A549 (cell line): ENCODE measurements around the gene F2RL1. TPM values are rescaled to one million over a fixed set of nuclear protein-coding genes. Genes with fewer than 3 reads are reported as not detected.
A peak's percentile ranks its signal among the peaks of the same experiment; 100 is the strongest.
"Not testable (repeated sequence)": the region's sequence is repeated elsewhere in the genome, so short reads cannot be mapped to it uniquely, and the experiment has no call there.

ENCODE experiments used
- ATAC-seq, 2 experiments: fragments of 200-7000 bp in 1 of 2; fragments of >200 bp in 1 of 2; cut with Nextera tagmentation in 1 of 2; cut with Tn5 transposase in 1 of 2; 3 replicates each; pipeline versions ENCODE4 v1.8.0 to v1.9.1; 2018 to 2020; ENCODE audit warnings: mild to moderate bottlenecking in 1 of 2, moderate library complexity in 1 of 2
- CTCF ChIA-PET: fragments of 300-600 bp; sonication (Branson Sonifier 250); formaldehyde crosslinking; extraction: SDS; loops from one replicate; lab custom pipeline; 2021; ENCODE audit warnings: antibody characterized with exemption, inconsistent platforms; lab: Yijun Ruan, JAX
- POLR2A ChIA-PET: fragments of 350-600 bp; formaldehyde crosslinking; extraction: SDS; loops from one replicate; lab custom pipeline; 2021; ENCODE audit warnings: antibody characterized with exemption, inconsistent platforms; lab: Yijun Ruan, JAX
- DNase-seq, 2 experiments: peaks; one replicate each; pipeline versions ENCODE4 v3.0.0 to v3.0.0-alpha.2; 2011 to 2016; ENCODE audit warnings: low read depth in 1 of 2, low spot score in 1 of 2
- FAIRE-seq: peaks from 2 replicates; lab custom pipeline; 2011; peaks lifted over from hg19 to GRCh38; lab: Jason Lieb, UNC
- H3K27ac ChIP-seq, 2 experiments: fragments of >200 bp; sonication (Bioruptor Twin); formaldehyde crosslinking; 3 replicates each; pipeline ENCODE4 v1.5.1; 2016 to 2017
- H3K4me1 ChIP-seq: fragments of >200 bp; sonication (Bioruptor Twin); formaldehyde crosslinking; 3 replicates; pipeline ENCODE4 v1.6.1; 2016
- H3K4me2 ChIP-seq: fragments of >200 bp; sonication (Bioruptor Twin); formaldehyde crosslinking; 3 replicates; pipeline ENCODE4 v1.6.1; 2016
- H3K4me3 ChIP-seq: fragments of >200 bp; sonication (Bioruptor Twin); formaldehyde crosslinking; 3 replicates; pipeline ENCODE4 v1.5.1; 2016
- H3K9me3 ChIP-seq: fragments of >200 bp; sonication (Bioruptor Twin); formaldehyde crosslinking; 3 replicates; pipeline ENCODE4 v1.6.1; 2016
- ATOH8 ChIP-seq: fragments of 250-450 bp; sonication (Bioruptor Pico); IDR thresholded peaks from 2 replicates; pipeline ENCODE4 v1.5.0; 2020; ENCODE audit warnings: low read depth, mild to moderate bottlenecking, moderate library complexity
- CBX2 ChIP-seq: fragments of 200-600 bp; sonication (generic); IDR thresholded peaks from 2 replicates; pipeline ENCODE4 v1.6.1; 2016; ENCODE audit warnings: low read depth, mild to moderate bottlenecking, borderline replicate concordance
- CHD4 ChIP-seq: fragments of 200-600 bp; sonication (generic); IDR thresholded peaks from 2 replicates; pipeline ENCODE4 v1.6.1; 2016; ENCODE audit warnings: antibody characterized with exemption, mild to moderate bottlenecking, borderline replicate concordance
- CTCF ChIP-seq: fragments of >200 bp; sonication (Bioruptor Twin); formaldehyde crosslinking; IDR thresholded peaks from 3 replicates; pipeline ENCODE4 v1.5.1; 2016
- E2F6 ChIP-seq: IDR thresholded peaks from 2 replicates; pipeline ENCODE4 v1.6.1; 2012; ENCODE audit warnings: low read depth, borderline replicate concordance
- FOSL2 ChIP-seq, 2 experiments: fragments of 450-650 bp in 1 of 2; fragments of >200 bp in 1 of 2; sonication (Bioruptor Twin) in 1 of 2; formaldehyde crosslinking; IDR thresholded peaks; 2 replicates each; pipeline versions ENCODE4 v1.5.0 to v1.6.1; 2016 to 2020; ENCODE audit warnings: mild to moderate bottlenecking in 1 of 2, moderate library complexity in 1 of 2
- GATA3 ChIP-seq: IDR thresholded peaks from 2 replicates; pipeline ENCODE4 v1.6.1; 2012; ENCODE audit warnings: borderline replicate concordance
- HES2 ChIP-seq: fragments of >200 bp; sonication (Bioruptor Twin); formaldehyde crosslinking; IDR thresholded peaks from 2 replicates; pipeline ENCODE4 v1.6.1; 2016
- HOXA7 ChIP-seq: fragments of 250-450 bp; sonication (Bioruptor Pico); IDR thresholded peaks from 2 replicates; pipeline ENCODE4 v1.5.0; 2020; ENCODE audit warnings: mild to moderate bottlenecking, moderate library complexity
- JUN ChIP-seq, 2 experiments: fragments of >200 bp; sonication (Bioruptor Twin); formaldehyde crosslinking; IDR thresholded peaks; 2 replicates in 1 of 2; 3 replicates in 1 of 2; pipeline ENCODE4 v1.6.1; 2016 to 2017
- PHF8 ChIP-seq: fragments of 200-600 bp; sonication (generic); IDR thresholded peaks from 2 replicates; pipeline ENCODE4 v1.6.1; 2016; ENCODE audit warnings: low read depth, mild to moderate bottlenecking, antibody characterized with exemption, moderate library complexity, borderline replicate concordance
- POLR2A ChIP-seq: IDR thresholded peaks from 2 replicates; pipeline ENCODE4 v1.6.1; 2012; ENCODE audit warnings: mild to moderate bottlenecking, low read length
- POLR2AphosphoS2 ChIP-seq: conservative IDR thresholded peaks from 2 replicates; pipeline ENCODE4 v1.6.1; 2012; ENCODE audit warnings: low read length, improper control_type of control experiment, inconsistent platforms
- RAD21 ChIP-seq, 2 experiments: fragments of >200 bp in 1 of 2; sonication (Bioruptor Twin) in 1 of 2; formaldehyde crosslinking in 1 of 2; IDR thresholded peaks in 1 of 2; conservative IDR thresholded peaks in 1 of 2; 2 replicates in 1 of 2; 3 replicates in 1 of 2; pipeline ENCODE4 v1.6.1; 2012 to 2018; ENCODE audit warnings: inconsistent platforms in 1 of 2
- RFX5 ChIP-seq: fragments of 450-650 bp; IDR thresholded peaks from 2 replicates; pipeline ENCODE4 v1.7.1; 2014; ENCODE audit warnings: antibody characterized with exemption, mild to moderate bottlenecking, moderate library complexity
- RNF2 ChIP-seq: fragments of 200-600 bp; sonication (generic); IDR thresholded peaks from 2 replicates; pipeline ENCODE4 v1.6.1; 2016; ENCODE audit warnings: low read depth, mild to moderate bottlenecking, antibody characterized with exemption, moderate library complexity, borderline replicate concordance
- SMC3 ChIP-seq: fragments of >200 bp; sonication (Bioruptor Twin); formaldehyde crosslinking; IDR thresholded peaks from 3 replicates; pipeline ENCODE4 v1.6.1; 2018; ENCODE audit warnings: inconsistent platforms
- SREBF2 ChIP-seq: fragments of 450-650 bp; IDR thresholded peaks from 2 replicates; pipeline ENCODE4 v1.6.1; 2014; ENCODE audit warnings: mild to moderate bottlenecking, moderate library complexity
- TFCP2L1 ChIP-seq: fragments of 250-450 bp; sonication (Bioruptor Pico); IDR thresholded peaks from 2 replicates; pipeline ENCODE4 v1.5.0; 2021; ENCODE audit warnings: mild to moderate bottlenecking
- TP53 ChIP-seq: fragments of 250-450 bp; sonication (Bioruptor Pico); IDR thresholded peaks from 2 replicates; pipeline ENCODE4 v1.5.0; 2021; ENCODE audit warnings: mild to moderate bottlenecking, moderate library complexity
- ZSCAN20 ChIP-seq: fragments of 250-450 bp; sonication (Bioruptor Pico); IDR thresholded peaks from 2 replicates; pipeline ENCODE4 v1.8.0; 2022; ENCODE audit warnings: mild to moderate bottlenecking, moderate library complexity
- WGBS: methylation state at CpG from one replicate; pipeline ENCODE4 v1.1.6; 2017; ENCODE audit errors: missing lambda C conversion rate; 5-methylcytosine and 5-hydroxymethylcytosine counted together
- polyA plus RNA-seq, 4 experiments: library from polyadenylated mRNA; depleted of rRNA in 3 of 4; stranded (reverse); fragments of >200 nt; fragmentation: RNase III in 1 of 4; extraction: RNeasy Plus Mini Kit Qiagen cat#74134 plus additional on column Dnase treatment in 1 of 4; gene quantifications; 2 replicates in 3 of 4; 3 replicates in 1 of 4; pipeline ENCODE4 v1.2.3, GENCODE V29; 2011 to 2017

F2RL1 gene
- polyA plus RNA-seq, 2 of the 4 experiments (the other 2 are of a cell fraction), result 88.7 to 226 TPM

- CTCF ChIA-PET, result interaction anchor here (1.1 kb wide), 1 partner anchor 32 kb away, joined by 3 read pairs; the partner anchor contains the start of gene F2RL1
- no peak for DNase-seq
- no peak for FAIRE-seq
- no peak; a peak in 1 of 6 replicates for ATAC-seq
- POLR2A ChIA-PET, result no interaction called here
- TF ChIP-seq HOXA7 (CRISPR knock-in tag) (no peak), SMC3 (no peak), TFCP2L1 (CRISPR knock-in tag) (no peak)
- TF ChIP-seq, all 56 proteins: peak for 0
- no peak overlapping the region for H3K4me2 ChIP-seq
- peaks cover 6% of the 10 kb centered on the region for H3K4me1 ChIP-seq
- no peak overlapping the region for H3K4me3 ChIP-seq
- WGBS, result 88% methylated on average over 8 of the region's 8 CpGs
- no peaks in the 10 kb centered on the region for H3K9me3 ChIP-seq
- peak overlapping the region in 1 of 2 experiments; percentile 35; a peak in 2 of 6 replicates for H3K27ac ChIP-seq
Observed at GRCh38 chr5:76850543-76851145, 31.8 kb downstream of the F2RL1 start.

- TF ChIP-seq SREBF2 (no peak), JUN (IDR thresholded peaks at IDR 0.05) (no peak), RNF2 (no peak), RFX5 (no peak), CHD4 (no peak), FOSL2 (IDR thresholded peaks at IDR 0.05) (no peak), FOSL2 (CRISPR knock-in tag; IDR thresholded peaks at IDR 0.05) (no peak)
- FAIRE-seq, result no peak
- H3K27ac ChIP-seq, result no peak overlapping the region
- peaks cover 10% of the 10 kb centered on the region for H3K4me1 ChIP-seq
- no peak overlapping the region for H3K4me3 ChIP-seq
- CTCF ChIA-PET, result interaction anchor here (0.8 to 1.5 kb wide), 3 partner anchors 16 to 78 kb away, joined by 3 to 4 read pairs (median 4); no protein-coding TSS in a partner anchor
- DNase-seq, result no peak
- ATAC-seq, result no peak
- H3K4me2 ChIP-seq, result no peak overlapping the region
- 79% methylated on average over 7 of the region's 7 CpGs for WGBS
- POLR2A ChIA-PET, result no interaction called here
- no peaks in the 10 kb centered on the region for H3K9me3 ChIP-seq
Observed at GRCh38 chr5:76851728-76852369, 33.0 kb downstream of the F2RL1 start.

- no peak overlapping the region for H3K4me2 ChIP-seq
- ChIA-PET CTCF (interaction anchor here (1.0 to 1.5 kb wide), 2 partner anchors 15 to 22 kb away, joined by 3 to 4 read pairs; no protein-coding TSS in a partner anchor), POLR2A (no interaction called here)
- DNase-seq (no peak), FAIRE-seq (no peak), ATAC-seq (no peak)
- H3K9me3 ChIP-seq, result no peaks in the 10 kb centered on the region
- H3K27ac ChIP-seq, result no peak overlapping the region
- H3K4me1 ChIP-seq, result peaks cover 10% of the 10 kb centered on the region
- WGBS, result 34% methylated on average over 2 of the region's 2 CpGs
- H3K4me3 ChIP-seq, result no peak overlapping the region
- TF ChIP-seq GATA3 (no peak), SREBF2 (no peak), POLR2A (no peak), CBX2 (no peak), HES2 (no peak), TFCP2L1 (CRISPR knock-in tag) (no peak), ATOH8 (CRISPR knock-in tag) (no peak), ZSCAN20 (no peak), POLR2AphosphoS2 (no peak), TP53 (no peak), RAD21 (conservative IDR thresholded peaks at IDR 0.05 in 1 of 2, IDR thresholded peaks at IDR 0.05 in 1 of 2) (no peak), E2F6 (no peak), CTCF (no peak), PHF8 (no peak)
Observed at GRCh38 chr5:76852772-76853171, 33.9 kb downstream of the F2RL1 start.

GRCh38 chr5:76853741-76854140, 34.9 kb downstream of the F2RL1 start:
- H3K27ac ChIP-seq, H3K4me1 ChIP-seq, FAIRE-seq, H3K9me3 ChIP-seq, H3K4me2 ChIP-seq, H3K4me3 ChIP-seq, ATAC-seq, DNase-seq, POLR2A ChIA-PET: not testable (repeated sequence)
- CTCF ChIA-PET, result interaction anchor here (1.0 kb wide), 1 partner anchor 163 kb away, joined by 3 read pairs; no protein-coding TSS in a partner anchor
- 79% methylated on average over 3 of the region's 3 CpGs for WGBS
